Vagina (tissue), 2 donors: ENCODE results near the gene MAIP1. TPM values are rescaled to one million over a fixed set of nuclear protein-coding genes. Genes with fewer than 3 reads are reported as not detected.

Source experiments
- DNase-seq, 2 donors: peaks; one replicate each; pipeline ENCODE4 v3.0.0-alpha.2; 2017; ENCODE audit errors: extremely low spot score in 2 of 2
- H3K27ac ChIP-seq: fragments of 200-600 bp; sonication (generic); one replicate; pipeline ENCODE4 v1.5.1; 2019
- H3K27me3 ChIP-seq: fragments of 200-600 bp; sonication (generic); one replicate; pipeline ENCODE4 v1.5.1; 2019
- H3K36me3 ChIP-seq, 2 donors: fragments of 200-600 bp; sonication (generic); one replicate each; pipeline ENCODE4 v1.5.1; 2017 to 2019
- H3K4me1 ChIP-seq: fragments of 200-600 bp; sonication (generic); one replicate; pipeline ENCODE4 v1.5.1; 2019
- H3K4me3 ChIP-seq, 2 donors: fragments of 200-600 bp; sonication (generic); 1 replicate in 1 of 2; 2 replicates in 1 of 2; pipeline ENCODE4 v1.5.1; 2016 to 2019
- H3K9me3 ChIP-seq: fragments of 200-600 bp; sonication (generic); one replicate; pipeline ENCODE4 v1.5.1; 2019
- POLR2A ChIP-seq, 2 donors: fragments of 450-650 bp; IDR thresholded peaks; one replicate each; pipeline ENCODE4 v1.6.1; 2017; ENCODE audit warnings: antibody characterized with exemption in 2 of 2, mild to moderate bottlenecking in 2 of 2, moderate library complexity in 2 of 2
- POLR2AphosphoS5 ChIP-seq, 2 donors: sonication (generic); formaldehyde crosslinking; IDR thresholded peaks; one replicate each; pipeline ENCODE4 v1.9.0; 2017; ENCODE audit warnings: antibody characterized with exemption in 2 of 2, mild to moderate bottlenecking in 2 of 2, low read depth in 1 of 2; ENCODE audit not compliant: insufficient read depth in 1 of 2
- intact Hi-C: fragments of 100-400 bp; cut with DNase I; formaldehyde crosslinking; loops from one replicate; pipeline ENCODE4 v1.15.1; 2023
- total RNA-seq: library from RNA; depleted of rRNA; stranded (reverse); fragments of >200 nt; gene quantifications from one replicate; pipeline ENCODE4 v1.2.3, GENCODE V29; 2016
- TF ChIP-seq, protein P1 (sequence below), 3 experiments: fragments of 450-650 bp in 2 of 3; fragments of 200-600 bp in 1 of 3; sonication (generic) in 1 of 3; IDR thresholded peaks; one replicate each; pipeline ENCODE4 v1.5.1; 2017 to 2019; ENCODE audit warnings: antibody characterized with exemption in 3 of 3, mild to moderate bottlenecking in 2 of 3, moderate library complexity in 2 of 3

Gene MAIP1, protein sequence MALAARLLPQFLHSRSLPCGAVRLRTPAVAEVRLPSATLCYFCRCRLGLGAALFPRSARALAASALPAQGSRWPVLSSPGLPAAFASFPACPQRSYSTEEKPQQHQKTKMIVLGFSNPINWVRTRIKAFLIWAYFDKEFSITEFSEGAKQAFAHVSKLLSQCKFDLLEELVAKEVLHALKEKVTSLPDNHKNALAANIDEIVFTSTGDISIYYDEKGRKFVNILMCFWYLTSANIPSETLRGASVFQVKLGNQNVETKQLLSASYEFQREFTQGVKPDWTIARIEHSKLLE
- 16.0 TPM for total RNA-seq

DNA sequence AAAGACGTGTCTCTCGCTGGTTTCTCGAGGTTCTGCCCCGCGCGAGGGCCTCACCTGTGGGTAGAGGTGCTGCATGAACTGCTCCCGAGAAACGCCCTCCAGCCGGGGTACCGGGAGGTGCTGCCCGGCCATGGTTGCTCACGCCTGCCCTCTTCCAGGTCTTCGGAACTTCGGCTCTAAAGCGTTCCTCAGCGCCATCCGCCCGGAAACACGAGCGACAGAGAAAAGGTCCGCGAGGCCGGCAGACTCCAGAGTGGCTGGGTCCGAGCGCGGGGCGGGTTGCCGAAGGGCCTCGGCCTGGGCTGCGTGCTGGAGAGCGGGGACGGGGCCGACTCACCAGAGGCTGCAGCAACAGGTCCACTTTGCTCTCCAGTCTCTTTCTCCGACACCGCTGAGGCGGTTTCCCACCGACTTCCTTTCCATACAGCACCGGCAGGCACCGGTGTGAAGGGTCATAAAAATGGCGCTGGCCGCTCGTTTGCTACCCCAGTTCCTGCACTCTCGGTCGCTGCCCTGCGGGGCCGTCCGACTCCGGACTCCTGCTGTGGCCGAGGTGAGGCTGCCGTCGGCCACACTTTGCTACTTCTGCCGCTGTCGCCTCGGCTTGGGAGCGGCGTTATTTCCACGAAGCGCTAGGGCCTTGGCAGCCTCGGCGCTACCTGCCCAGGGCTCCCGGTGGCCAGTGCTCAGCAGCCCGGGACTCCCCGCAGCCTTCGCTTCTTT lies at the start of gene MAIP1, which contains the start of gene TYW5:
Gene MAIP1 (plus strand): TSS at position 244 of the 723 bp plus-strand sequence. CDS start 217 bp downstream, at position 461.
Gene TYW5 (minus strand): TSS at position 153 of the 723 bp plus-strand sequence. CDS start 21 bp downstream, at position 132.
- Histone ChIP-seq H3K36me3 (peaks cover 0 to 13% of the 10 kb centered on the region in 2 donors), H3K27me3 (no peaks in the 10 kb centered on the region), H3K4me1 (peaks cover 49% of the 10 kb centered on the region), H3K9me3 (no peaks in the 10 kb centered on the region), H3K4me3 (peak within 1 kb of the TSS; percentile 87 to 95), H3K27ac (peak within 1 kb of the TSS; percentile 84)
- TF ChIP-seq POLR2A (IDR thresholded peaks at IDR 0.05) (no peak), POLR2AphosphoS5 (IDR thresholded peaks at IDR 0.05; ENCODE audit: insufficient read depth in 1 of 2, low read depth in 1 of 2) (peak; percentile 83 to 91)
- TF ChIP-seq, protein P1, sequence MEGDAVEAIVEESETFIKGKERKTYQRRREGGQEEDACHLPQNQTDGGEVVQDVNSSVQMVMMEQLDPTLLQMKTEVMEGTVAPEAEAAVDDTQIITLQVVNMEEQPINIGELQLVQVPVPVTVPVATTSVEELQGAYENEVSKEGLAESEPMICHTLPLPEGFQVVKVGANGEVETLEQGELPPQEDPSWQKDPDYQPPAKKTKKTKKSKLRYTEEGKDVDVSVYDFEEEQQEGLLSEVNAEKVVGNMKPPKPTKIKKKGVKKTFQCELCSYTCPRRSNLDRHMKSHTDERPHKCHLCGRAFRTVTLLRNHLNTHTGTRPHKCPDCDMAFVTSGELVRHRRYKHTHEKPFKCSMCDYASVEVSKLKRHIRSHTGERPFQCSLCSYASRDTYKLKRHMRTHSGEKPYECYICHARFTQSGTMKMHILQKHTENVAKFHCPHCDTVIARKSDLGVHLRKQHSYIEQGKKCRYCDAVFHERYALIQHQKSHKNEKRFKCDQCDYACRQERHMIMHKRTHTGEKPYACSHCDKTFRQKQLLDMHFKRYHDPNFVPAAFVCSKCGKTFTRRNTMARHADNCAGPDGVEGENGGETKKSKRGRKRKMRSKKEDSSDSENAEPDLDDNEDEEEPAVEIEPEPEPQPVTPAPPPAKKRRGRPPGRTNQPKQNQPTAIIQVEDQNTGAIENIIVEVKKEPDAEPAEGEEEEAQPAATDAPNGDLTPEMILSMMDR (IDR thresholded peaks at IDR 0.05) = peak in 1 of 3 experiments; percentile 38
- DNase-seq = no peak
- intact Hi-C loops = no loop called here

DNA sequence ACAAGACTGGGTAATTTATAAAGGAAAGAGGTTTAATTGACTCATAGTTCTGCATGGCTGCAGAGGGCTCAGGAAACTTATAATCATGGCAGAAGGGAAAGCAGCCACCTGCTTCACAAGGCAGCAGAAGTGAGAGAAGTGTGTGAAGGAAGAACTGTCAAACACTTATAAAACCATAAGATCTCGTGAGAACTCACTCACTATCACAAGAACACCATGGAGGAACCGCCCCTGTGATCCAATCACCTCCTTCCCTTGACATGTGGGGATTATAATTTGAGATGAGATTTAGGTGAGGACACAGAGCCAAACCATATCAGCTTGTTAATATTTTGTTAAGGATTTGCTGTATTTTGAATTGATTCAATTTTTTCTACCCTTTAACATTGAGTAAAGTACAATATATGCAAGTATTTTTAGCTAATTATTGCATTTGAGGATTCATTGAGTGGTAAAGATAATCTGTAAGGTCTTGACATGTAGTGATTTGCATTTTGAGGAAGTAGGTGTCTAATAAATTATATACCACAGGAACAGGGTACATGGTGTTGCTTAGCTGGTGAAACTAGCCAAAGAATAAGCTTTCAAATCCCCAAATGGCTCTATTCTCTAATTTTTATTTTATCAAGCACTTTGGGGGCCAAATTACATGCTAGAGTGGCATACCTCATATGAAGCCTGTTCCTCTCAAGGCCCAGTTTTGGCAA lies 48.2 kb upstream of the MAIP1 start:
- Histone ChIP-seq H3K9me3 (no peaks in the 10 kb centered on the region), H3K4me1 (peaks cover 10% of the 10 kb centered on the region), H3K36me3 (no peaks in the 10 kb centered on the region), H3K27me3 (no peaks in the 10 kb centered on the region), H3K27ac (no peak overlapping the region), H3K4me3 (no peak overlapping the region)
- TF ChIP-seq POLR2AphosphoS5 (IDR thresholded peaks at IDR 0.05; ENCODE audit: insufficient read depth in 1 of 2, low read depth in 1 of 2) = no peak
- no peak for TF ChIP-seq POLR2A (IDR thresholded peaks at IDR 0.05)
- TF ChIP-seq, protein P1 (IDR thresholded peaks at IDR 0.05) = no peak
- DNase-seq = no peak
- intact Hi-C loops = no loop called here

GRCh38 chr2:199910338-199911051 lies 44.9 kb upstream of the MAIP1 start:
- intact Hi-C loops = no loop called here
- DNase-seq = no peak
- Histone ChIP-seq H3K4me1 (peaks cover 34% of the 10 kb centered on the region), H3K9me3 (no peaks in the 10 kb centered on the region), H3K36me3 (no peaks in the 10 kb centered on the region), H3K27me3 (no peaks in the 10 kb centered on the region), H3K27ac (peak overlapping the region; percentile 96), H3K4me3 (peak overlapping the region; percentile 87 to 90)
- TF ChIP-seq POLR2AphosphoS5 (IDR thresholded peaks at IDR 0.05; ENCODE audit: insufficient read depth in 1 of 2, low read depth in 1 of 2) (no peak), POLR2A (IDR thresholded peaks at IDR 0.05) (no peak)
- TF ChIP-seq, protein P1 (IDR thresholded peaks at IDR 0.05) = no peak

DNA sequence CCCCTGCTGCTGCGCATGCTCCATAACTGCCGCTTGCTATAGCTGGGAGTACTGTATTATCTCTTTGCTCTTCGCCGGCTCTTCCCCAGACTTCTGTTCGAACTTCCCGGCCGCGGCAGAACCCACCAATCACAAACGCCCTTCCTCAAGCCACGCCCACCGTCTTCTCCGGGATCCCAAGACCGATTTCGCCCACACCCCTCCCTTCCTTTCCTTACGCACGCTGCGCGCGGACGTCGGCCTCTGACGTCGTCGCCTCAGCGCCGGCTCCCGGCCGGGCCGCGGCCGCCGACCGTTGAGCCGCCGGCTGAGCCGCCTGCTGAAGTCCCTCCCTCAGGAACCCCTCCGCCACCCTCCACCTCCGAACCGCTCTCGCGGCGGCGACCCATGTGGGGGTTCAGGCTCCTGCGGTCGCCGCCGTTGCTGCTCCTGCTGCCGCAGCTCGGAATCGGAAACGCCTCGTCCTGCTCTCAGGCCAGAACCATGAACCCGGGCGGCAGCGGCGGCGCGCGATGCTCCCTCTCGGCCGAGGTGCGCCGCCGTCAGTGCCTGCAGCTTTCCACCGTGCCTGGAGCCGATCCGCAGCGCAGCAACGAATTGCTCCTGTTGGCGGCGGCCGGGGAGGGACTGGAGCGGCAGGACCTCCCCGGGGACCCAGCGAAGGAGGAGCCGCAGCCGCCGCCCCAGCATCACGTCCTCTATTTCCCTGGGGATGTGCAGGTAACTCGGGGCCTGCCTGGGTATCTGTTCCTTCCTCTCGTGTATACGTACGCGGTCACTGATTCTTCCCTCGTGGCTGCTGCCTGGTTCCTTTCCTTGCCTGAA lies 44.1 kb upstream of the MAIP1 start, which contains the start of gene C2orf69:
Gene C2orf69 (plus strand): TSS at position 242 of the 825 bp plus-strand sequence. CDS start 146 bp downstream, at position 388.
- H3K4me3 ChIP-seq = peak within 1 kb of the TSS; percentile 87 to 90
- intact Hi-C loops = no loop called here

More for the DNA sequence above, 44.1 kb upstream of the MAIP1 start, which contains the start of gene C2orf69:
- H3K4me1 ChIP-seq = peaks cover 34% of the 10 kb centered on the region
- no peaks in the 10 kb centered on the region for H3K9me3 ChIP-seq
- H3K27me3 ChIP-seq = no peaks in the 10 kb centered on the region
- H3K36me3 ChIP-seq = peaks cover 0 to 5% of the 10 kb centered on the region in 2 donors
- peak; percentile 67 to 87 for TF ChIP-seq POLR2AphosphoS5 (IDR thresholded peaks at IDR 0.05; ENCODE audit: insufficient read depth in 1 of 2, low read depth in 1 of 2)
- TF ChIP-seq, protein P1 (IDR thresholded peaks at IDR 0.05) = no peak
- TF ChIP-seq POLR2A (IDR thresholded peaks at IDR 0.05) = peak in 1 of 2 donors; percentile 82
- H3K27ac ChIP-seq = peak within 1 kb of the TSS; percentile 96
- DNase-seq = peak; percentile 96 to 98
